ENCODE results near the gene KCTD16.

- no peak for TF ChIP-seq POLR2A (IDR thresholded peaks at IDR 0.05)
- no peak for TF ChIP-seq CTCF (IDR thresholded peaks at IDR 0.05)
These were observed 124.6 kb downstream of the KCTD16 start for GRCh38 chr5:144295284-144295683.

All from right lobe of liver (tissue), 4 donors.